ENCODE data around the gene PLA2G4B.

PLA2G4B gene

DNA sequence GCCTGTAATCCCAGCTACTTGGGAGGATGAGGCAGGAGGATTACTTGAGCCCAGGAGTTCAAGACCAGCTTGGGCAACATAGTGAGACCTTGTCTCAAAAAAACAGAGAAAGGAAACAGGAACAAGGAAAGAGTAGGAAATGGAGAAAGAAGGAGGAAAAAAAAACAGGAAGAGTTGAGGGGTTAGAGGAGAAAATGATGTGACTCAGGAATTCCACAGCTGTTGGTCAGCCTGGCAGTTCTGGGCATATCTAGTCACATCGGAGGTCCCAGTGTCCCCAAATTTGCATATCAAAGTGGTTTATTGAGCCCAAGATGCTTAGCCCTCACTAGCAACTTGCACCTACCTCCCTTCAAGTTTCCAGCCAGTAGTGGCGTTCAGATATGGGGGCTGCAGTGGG, 29.5 kb upstream of the PLA2G4B start:
- TF ChIP-seq SUZ12 (IDR thresholded peaks at IDR 0.05; ENCODE audit: extremely low read depth, insufficient read depth, insufficient read length) (no peak), ZNF274 (IDR thresholded peaks at IDR 0.05; ENCODE audit: low read depth, low read length) (no peak), YY1 (IDR thresholded peaks at IDR 0.05; ENCODE audit: insufficient read depth, insufficient read length) (no peak)
- no peaks in the 10 kb centered on the region for H3K9me3 ChIP-seq (ENCODE audit: insufficient read depth, low read length)
- H3K9ac ChIP-seq (ENCODE audit: insufficient read length, low read depth): no peak overlapping the region
- peaks cover 9% of the 10 kb centered on the region for H3K36me3 ChIP-seq (ENCODE audit: insufficient read depth, insufficient read length, low read length)
- H3K4me3 ChIP-seq (ENCODE audit: insufficient read length, low read depth): no peak overlapping the region
- DNase-seq (ENCODE audit: low read depth, low spot score): no peak
- H3K27me3 ChIP-seq (ENCODE audit: insufficient read depth, insufficient read length): no peaks in the 10 kb centered on the region
- H3K4me1 ChIP-seq (ENCODE audit: insufficient read depth, insufficient read length): peaks cover 13% of the 10 kb centered on the region

DNA sequence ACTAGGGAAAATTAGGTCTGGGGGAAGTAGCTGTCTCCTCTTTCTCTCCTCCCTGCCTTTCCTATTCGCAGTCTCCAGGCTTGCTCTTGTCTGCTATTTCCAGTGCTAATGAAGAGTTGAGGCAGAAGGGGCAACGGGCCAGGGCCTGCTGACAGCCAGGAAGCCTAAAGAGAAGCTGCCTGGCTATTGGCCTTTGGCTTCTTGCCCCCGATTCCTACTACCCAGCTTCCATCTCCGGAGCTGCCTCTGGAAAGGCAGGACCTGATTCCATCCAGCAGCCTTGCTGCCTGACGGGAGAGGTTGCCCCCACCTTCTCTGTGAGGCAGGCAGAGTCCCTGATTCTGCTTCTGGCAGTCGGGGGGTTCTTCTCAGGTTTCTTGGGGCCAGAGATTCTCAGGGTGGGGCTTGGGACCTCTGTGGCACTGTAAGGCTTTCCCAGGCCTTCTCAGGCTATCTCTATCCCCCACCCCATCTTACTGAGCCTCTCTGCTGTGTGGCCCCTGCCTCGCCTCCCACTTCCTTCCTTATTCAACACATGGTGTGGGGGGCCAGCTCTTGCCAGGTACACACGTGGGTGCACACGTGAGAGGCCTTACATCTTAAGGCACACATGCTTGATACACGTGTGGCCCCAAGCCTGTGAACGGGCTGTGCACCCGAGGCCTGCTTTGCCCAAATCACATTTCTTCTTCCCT, 29.0 kb upstream of the PLA2G4B start:
- peaks cover 9% of the 10 kb centered on the region for H3K36me3 ChIP-seq (ENCODE audit: insufficient read depth, insufficient read length, low read length)
- TF ChIP-seq YY1 (IDR thresholded peaks at IDR 0.05; ENCODE audit: insufficient read depth, insufficient read length): no peak
- no peak for TF ChIP-seq ZNF274 (IDR thresholded peaks at IDR 0.05; ENCODE audit: low read depth, low read length)
- TF ChIP-seq SUZ12 (IDR thresholded peaks at IDR 0.05; ENCODE audit: extremely low read depth, insufficient read depth, insufficient read length): no peak

DNA sequence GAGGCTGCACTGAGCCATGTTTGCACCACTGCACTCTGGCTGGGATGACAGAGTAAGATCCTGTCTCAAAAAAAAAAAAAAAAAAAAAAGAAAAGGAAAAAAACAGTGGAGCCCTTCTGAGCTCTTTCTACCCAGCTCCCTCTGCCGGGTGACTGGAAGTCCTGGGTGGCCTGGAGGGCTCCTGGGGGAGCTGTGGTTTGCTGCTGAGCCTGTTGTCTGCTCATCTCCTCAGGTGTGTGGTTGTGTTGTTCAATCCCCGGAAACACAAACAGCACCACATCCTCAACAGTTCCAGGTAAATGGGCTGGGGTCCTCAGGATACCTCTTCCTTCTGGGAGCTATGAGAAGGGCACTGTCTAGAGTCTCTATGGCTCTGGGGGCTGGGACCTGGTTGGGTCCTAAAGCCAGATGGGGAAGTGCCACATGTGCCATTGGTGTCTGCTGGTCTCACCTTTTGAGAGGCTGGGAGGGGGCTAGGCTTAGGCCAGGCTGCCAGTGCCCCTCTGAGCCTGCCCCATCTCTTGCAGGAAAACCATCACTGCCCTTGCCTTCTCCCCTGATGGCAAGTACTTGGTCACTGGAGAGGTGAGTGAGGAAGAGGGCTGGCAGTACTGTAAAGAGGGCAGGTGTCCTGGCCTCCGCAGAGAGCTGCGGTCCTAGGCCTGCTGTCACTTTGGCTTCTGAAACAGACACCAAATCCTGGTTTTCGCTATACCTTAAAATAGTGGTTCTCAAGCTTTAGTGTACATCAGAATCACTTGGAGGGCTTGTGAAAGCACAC, 27.8 kb upstream of the PLA2G4B start:
- no peak for DNase-seq (ENCODE audit: low read depth, low spot score)
- TF ChIP-seq YY1 (IDR thresholded peaks at IDR 0.05; ENCODE audit: insufficient read depth, insufficient read length): no peak
- no peak for TF ChIP-seq ZNF274 (IDR thresholded peaks at IDR 0.05; ENCODE audit: low read depth, low read length)
- TF ChIP-seq SUZ12 (IDR thresholded peaks at IDR 0.05; ENCODE audit: extremely low read depth, insufficient read depth, insufficient read length): no peak
- H3K36me3 ChIP-seq (ENCODE audit: insufficient read depth, insufficient read length, low read length): peaks cover 13% of the 10 kb centered on the region
- peaks cover 12% of the 10 kb centered on the region for H3K4me1 ChIP-seq (ENCODE audit: insufficient read depth, insufficient read length)
- no peaks in the 10 kb centered on the region for H3K9me3 ChIP-seq (ENCODE audit: insufficient read depth, low read length)
- no peaks in the 10 kb centered on the region for H3K27me3 ChIP-seq (ENCODE audit: insufficient read depth, insufficient read length)
- H3K9ac ChIP-seq (ENCODE audit: insufficient read length, low read depth): no peak overlapping the region
- no peak overlapping the region for H3K4me3 ChIP-seq (ENCODE audit: insufficient read length, low read depth)

More for the DNA sequence above, 29.0 kb upstream of the PLA2G4B start:
- H3K4me1 ChIP-seq (ENCODE audit: insufficient read depth, insufficient read length): peaks cover 12% of the 10 kb centered on the region
- H3K9ac ChIP-seq (ENCODE audit: insufficient read length, low read depth): no peak overlapping the region
- no peak overlapping the region for H3K4me3 ChIP-seq (ENCODE audit: insufficient read length, low read depth)
- H3K27me3 ChIP-seq (ENCODE audit: insufficient read depth, insufficient read length): no peaks in the 10 kb centered on the region
- no peak for DNase-seq (ENCODE audit: low read depth, low spot score)
- H3K9me3 ChIP-seq (ENCODE audit: insufficient read depth, low read length): no peaks in the 10 kb centered on the region

DNA sequence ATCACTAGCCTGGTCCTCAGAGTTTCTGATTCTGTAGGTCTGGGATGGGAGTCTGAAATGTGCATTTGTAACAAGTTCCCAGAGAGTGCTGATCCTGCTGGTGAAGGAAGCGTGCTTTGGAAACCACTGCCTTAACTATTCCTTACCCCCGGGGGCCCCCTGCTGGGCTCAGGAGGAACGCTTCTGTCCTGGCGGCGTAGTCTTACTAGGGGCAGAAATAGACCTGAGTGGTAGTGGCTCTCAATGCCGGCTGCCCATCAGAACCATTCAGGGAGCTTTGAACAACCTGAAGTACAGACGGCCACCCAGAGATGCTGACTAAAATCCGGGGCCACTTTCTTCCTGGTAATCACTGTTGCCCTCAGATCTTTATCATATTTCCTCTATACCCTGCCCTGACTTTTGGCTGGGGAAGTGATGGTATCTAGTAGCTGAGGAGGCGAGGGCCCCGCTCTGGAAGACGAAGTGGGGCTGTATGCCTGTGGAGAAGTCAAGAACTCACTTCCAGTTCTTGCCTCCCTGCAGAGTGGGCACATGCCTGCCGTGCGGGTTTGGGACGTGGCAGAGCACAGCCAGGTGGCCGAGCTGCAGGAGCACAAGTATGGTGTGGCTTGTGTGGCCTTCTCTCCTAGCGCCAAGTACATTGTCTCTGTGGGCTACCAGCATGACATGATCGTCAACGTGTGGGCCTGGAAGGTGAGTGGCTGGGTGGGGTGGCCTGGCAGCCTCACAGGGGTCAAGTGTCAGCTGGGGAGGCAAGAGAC, 27.0 kb upstream of the PLA2G4B start:
- no peak overlapping the region for H3K4me3 ChIP-seq (ENCODE audit: insufficient read length, low read depth)
- no peaks in the 10 kb centered on the region for H3K27me3 ChIP-seq (ENCODE audit: insufficient read depth, insufficient read length)
- DNase-seq (ENCODE audit: low read depth, low spot score): peak; percentile 57
- H3K9ac ChIP-seq (ENCODE audit: insufficient read length, low read depth): no peak overlapping the region
- TF ChIP-seq ZNF274 (IDR thresholded peaks at IDR 0.05; ENCODE audit: low read depth, low read length): no peak
- no peak for TF ChIP-seq YY1 (IDR thresholded peaks at IDR 0.05; ENCODE audit: insufficient read depth, insufficient read length)
- no peak for TF ChIP-seq SUZ12 (IDR thresholded peaks at IDR 0.05; ENCODE audit: extremely low read depth, insufficient read depth, insufficient read length)
- H3K4me1 ChIP-seq (ENCODE audit: insufficient read depth, insufficient read length): peaks cover 7% of the 10 kb centered on the region
- H3K9me3 ChIP-seq (ENCODE audit: insufficient read depth, low read length): no peaks in the 10 kb centered on the region
- H3K36me3 ChIP-seq (ENCODE audit: insufficient read depth, insufficient read length, low read length): peaks cover 17% of the 10 kb centered on the region

DNA sequence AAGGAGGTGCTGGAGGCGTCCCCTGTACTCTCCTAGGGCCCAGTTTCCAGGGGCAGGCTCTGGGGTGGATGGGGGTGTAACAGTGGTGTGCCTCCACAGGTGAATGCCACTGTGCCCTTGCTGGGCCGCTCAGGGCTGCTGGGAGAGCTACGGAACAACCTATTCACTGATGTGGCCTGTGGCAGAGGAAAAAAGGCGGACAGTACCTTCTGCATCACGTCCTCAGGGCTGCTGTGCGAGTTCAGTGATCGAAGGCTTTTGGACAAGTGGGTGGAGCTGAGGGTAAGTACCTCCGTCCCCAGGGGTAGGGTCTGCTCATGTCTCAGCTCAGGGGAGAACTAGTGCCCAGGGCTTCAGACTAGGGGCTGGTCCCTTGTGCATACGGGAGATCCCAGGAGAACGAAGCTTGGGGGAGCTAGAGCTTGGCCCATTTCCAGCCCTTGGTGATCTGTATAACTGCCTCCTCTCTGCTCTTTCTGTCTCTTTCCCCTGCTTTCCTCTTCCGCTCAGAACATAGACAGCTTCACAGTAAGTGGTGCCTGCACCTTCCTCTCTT, 25.7 kb upstream of the PLA2G4B start:
- Histone ChIP-seq H3K4me3 (ENCODE audit: insufficient read length, low read depth) (no peak overlapping the region), H3K4me1 (ENCODE audit: insufficient read depth, insufficient read length) (peaks cover 7% of the 10 kb centered on the region), H3K9ac (ENCODE audit: insufficient read length, low read depth) (no peak overlapping the region), H3K9me3 (ENCODE audit: insufficient read depth, low read length) (no peaks in the 10 kb centered on the region), H3K36me3 (ENCODE audit: insufficient read depth, insufficient read length, low read length) (peaks cover 28% of the 10 kb centered on the region), H3K27me3 (ENCODE audit: insufficient read depth, insufficient read length) (no peaks in the 10 kb centered on the region)
- DNase-seq (ENCODE audit: low read depth, low spot score): no peak
- no peak for TF ChIP-seq YY1 (IDR thresholded peaks at IDR 0.05; ENCODE audit: insufficient read depth, insufficient read length)
- TF ChIP-seq SUZ12 (IDR thresholded peaks at IDR 0.05; ENCODE audit: extremely low read depth, insufficient read depth, insufficient read length): no peak
- TF ChIP-seq ZNF274 (IDR thresholded peaks at IDR 0.05; ENCODE audit: low read depth, low read length): no peak

DNA sequence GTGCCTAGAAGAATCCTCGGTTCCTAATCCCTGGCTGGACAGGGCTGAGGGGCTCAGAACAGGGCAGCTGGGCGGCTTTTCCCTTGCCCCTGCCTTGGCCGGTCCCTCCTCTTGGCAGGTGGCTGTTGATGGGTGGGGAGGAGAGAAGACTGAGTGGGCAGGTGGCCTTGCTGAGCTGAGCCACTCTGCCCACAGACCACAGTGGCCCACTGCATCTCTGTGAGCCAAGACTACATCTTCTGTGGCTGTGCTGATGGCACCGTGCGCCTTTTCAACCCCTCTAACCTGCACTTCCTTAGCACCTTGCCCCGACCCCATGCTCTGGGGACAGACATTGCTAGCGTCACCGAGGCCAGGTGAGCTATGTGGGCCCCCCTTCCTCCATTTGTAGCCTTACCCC, 25.2 kb upstream of the PLA2G4B start:
- Histone ChIP-seq H3K9me3 (ENCODE audit: insufficient read depth, low read length) (no peaks in the 10 kb centered on the region), H3K4me3 (ENCODE audit: insufficient read length, low read depth) (no peak overlapping the region), H3K4me1 (ENCODE audit: insufficient read depth, insufficient read length) (peaks cover 7% of the 10 kb centered on the region), H3K27me3 (ENCODE audit: insufficient read depth, insufficient read length) (no peaks in the 10 kb centered on the region), H3K36me3 (ENCODE audit: insufficient read depth, insufficient read length, low read length) (peaks cover 34% of the 10 kb centered on the region), H3K9ac (ENCODE audit: insufficient read length, low read depth) (no peak overlapping the region)
- TF ChIP-seq ZNF274 (IDR thresholded peaks at IDR 0.05; ENCODE audit: low read depth, low read length) (no peak), SUZ12 (IDR thresholded peaks at IDR 0.05; ENCODE audit: extremely low read depth, insufficient read depth, insufficient read length) (no peak), YY1 (IDR thresholded peaks at IDR 0.05; ENCODE audit: insufficient read depth, insufficient read length) (no peak)
- no peak for DNase-seq (ENCODE audit: low read depth, low spot score)
